Neural crest cell (in vitro differentiated cells): ENCODE data around the gene DYNC1I1. TPM values are rescaled to one million over a fixed set of nuclear protein-coding genes. Genes with fewer than 3 reads are reported as not detected.

ENCODE experiments used
- DNase-seq: peaks from one replicate; pipeline ENCODE4 v3.0.0; 2021; ENCODE audit warnings: low read depth, mixed read lengths, low spot score
- H3K27ac Mint-ChIP-seq: one replicate; pipeline ENCODE4 v1.8.0; 2021; ENCODE audit warnings: mild to moderate bottlenecking, mixed read lengths; ENCODE audit not compliant: unreplicated experiment
- H3K27me3 Mint-ChIP-seq: 2 replicates; pipeline ENCODE4 v1.8.0; 2021; ENCODE audit warnings: low read depth, mild to moderate bottlenecking, mixed read lengths
- H3K36me3 Mint-ChIP-seq: 2 replicates; pipeline ENCODE4 v1.8.0; 2021; ENCODE audit warnings: low read depth, mild to moderate bottlenecking, mixed read lengths
- H3K4me1 Mint-ChIP-seq: 2 replicates; pipeline ENCODE4 v1.8.0; 2021; ENCODE audit warnings: mixed read lengths
- H3K4me3 Mint-ChIP-seq: one replicate; pipeline ENCODE4 v1.8.0; 2021; ENCODE audit warnings: mild to moderate bottlenecking, mixed read lengths
- H3K9me3 Mint-ChIP-seq: 2 replicates; pipeline ENCODE4 v1.8.0; 2021; ENCODE audit warnings: mixed read lengths
- total RNA-seq: library from RNA; stranded (reverse); gene quantifications from 2 replicates; pipeline ENCODE4 v1.2.1, GENCODE V29; 2021
- TF ChIP-seq, protein P1 (sequence below): fragments of 200-600 bp; sonication (generic); conservative IDR thresholded peaks from 2 replicates; pipeline ENCODE4 v1.5.0; 2021; ENCODE audit warnings: antibody characterized with exemption, mild to moderate bottlenecking

The DYNC1I1 gene
- total RNA-seq, 1 donor from 2014 or later = 0.79 TPM

DNA sequence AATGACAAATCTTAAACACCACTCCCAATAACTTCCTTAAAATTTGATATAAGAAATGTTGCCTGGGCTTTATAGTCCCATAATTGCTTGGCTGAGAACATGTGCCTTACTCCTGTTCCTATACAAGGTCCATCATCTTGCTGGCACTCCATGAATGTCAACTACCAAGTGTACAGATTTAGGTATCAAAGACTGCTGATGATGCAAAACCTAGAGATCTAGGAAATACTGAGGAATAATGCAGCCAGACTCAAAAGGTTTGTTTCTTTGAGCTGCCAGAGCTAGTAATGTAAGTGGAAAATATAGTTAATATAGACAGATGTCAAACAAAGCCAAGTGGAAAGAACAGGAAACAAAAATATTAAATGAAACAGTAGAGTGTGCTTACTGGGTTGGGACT, 121.1 kb downstream of the DYNC1I1 start:
- Mint-ChIP-seq H3K4me1 (no peaks in the 10 kb centered on the region), H3K27ac (no peak overlapping the region), H3K9me3 (peaks cover 3% of the 10 kb centered on the region), H3K36me3 (no peaks in the 10 kb centered on the region), H3K4me3 (no peak overlapping the region), H3K27me3 (peaks cover 3% of the 10 kb centered on the region)
- no peak for DNase-seq
- TF ChIP-seq, protein P1, sequence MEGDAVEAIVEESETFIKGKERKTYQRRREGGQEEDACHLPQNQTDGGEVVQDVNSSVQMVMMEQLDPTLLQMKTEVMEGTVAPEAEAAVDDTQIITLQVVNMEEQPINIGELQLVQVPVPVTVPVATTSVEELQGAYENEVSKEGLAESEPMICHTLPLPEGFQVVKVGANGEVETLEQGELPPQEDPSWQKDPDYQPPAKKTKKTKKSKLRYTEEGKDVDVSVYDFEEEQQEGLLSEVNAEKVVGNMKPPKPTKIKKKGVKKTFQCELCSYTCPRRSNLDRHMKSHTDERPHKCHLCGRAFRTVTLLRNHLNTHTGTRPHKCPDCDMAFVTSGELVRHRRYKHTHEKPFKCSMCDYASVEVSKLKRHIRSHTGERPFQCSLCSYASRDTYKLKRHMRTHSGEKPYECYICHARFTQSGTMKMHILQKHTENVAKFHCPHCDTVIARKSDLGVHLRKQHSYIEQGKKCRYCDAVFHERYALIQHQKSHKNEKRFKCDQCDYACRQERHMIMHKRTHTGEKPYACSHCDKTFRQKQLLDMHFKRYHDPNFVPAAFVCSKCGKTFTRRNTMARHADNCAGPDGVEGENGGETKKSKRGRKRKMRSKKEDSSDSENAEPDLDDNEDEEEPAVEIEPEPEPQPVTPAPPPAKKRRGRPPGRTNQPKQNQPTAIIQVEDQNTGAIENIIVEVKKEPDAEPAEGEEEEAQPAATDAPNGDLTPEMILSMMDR = no peak

DNA sequence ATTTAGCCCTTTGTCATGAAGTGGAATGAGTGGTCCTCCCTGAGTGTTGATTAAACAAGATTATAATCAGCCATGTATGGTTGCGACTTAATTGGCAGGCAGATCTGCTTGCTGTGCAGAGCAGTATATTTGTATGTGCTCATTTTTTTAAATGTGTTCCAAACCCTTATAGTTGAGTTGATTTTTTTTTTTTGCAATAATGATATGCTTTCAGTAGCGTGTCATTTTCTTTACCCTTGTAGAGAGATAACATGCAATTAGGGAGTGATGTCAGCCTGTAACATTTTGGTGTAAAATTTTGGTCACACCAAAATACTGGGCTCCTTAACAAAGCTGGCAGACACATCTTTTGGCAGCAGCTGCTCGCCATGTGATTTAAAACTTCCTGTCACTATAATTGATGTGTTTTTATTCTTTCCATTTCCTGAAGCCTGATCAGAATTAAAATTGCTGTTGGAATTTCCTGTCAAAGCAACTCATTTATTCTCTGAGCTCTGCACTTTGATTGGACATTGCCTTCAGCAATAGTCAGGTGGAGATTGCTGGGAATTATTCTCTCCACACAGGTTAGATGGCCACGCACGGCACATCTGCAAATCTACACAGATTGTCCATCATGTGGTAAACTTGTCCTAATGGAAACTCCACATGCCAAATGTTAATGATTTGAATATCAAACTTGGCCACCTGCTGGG, 125.3 kb downstream of the DYNC1I1 start:
- no peak overlapping the region for H3K4me3 Mint-ChIP-seq
- H3K4me1 Mint-ChIP-seq = no peaks in the 10 kb centered on the region
- H3K9me3 Mint-ChIP-seq = no peaks in the 10 kb centered on the region
- TF ChIP-seq, protein P1 = no peak
- DNase-seq = no peak
- no peaks in the 10 kb centered on the region for H3K36me3 Mint-ChIP-seq
- H3K27me3 Mint-ChIP-seq = peaks cover 21% of the 10 kb centered on the region
- H3K27ac Mint-ChIP-seq = no peak overlapping the region

DNA sequence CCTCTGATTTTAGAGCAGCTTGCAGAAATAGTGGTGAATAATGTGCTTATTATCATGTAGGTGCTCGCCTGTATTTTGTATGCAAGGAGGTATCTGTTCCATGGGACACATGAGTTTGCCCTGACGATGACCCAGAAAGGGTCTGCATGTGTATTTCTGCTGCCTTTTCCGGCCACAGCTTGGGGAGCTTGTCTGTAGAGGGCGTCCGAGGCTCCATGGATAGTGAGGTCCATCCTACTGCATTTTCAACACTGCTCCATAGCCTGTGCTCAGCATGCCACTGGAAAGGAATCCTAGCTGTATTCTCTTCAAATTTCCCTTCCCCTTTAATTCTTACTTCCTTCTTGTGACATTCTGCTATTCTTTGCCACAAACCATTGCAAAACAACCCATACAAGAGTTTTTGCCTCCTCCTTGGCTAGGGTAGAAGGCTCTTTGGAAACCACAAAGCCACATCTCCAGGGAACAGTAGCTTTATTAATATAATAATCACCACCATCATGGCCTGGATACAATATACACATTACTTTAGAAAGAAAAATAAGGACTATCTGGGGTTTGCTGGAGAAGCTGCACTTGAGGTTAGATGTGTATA, 127.7 kb downstream of the DYNC1I1 start:
- H3K27ac Mint-ChIP-seq = peak overlapping the region; percentile 60
- H3K4me1 Mint-ChIP-seq = no peaks in the 10 kb centered on the region
- DNase-seq = no peak
- H3K27me3 Mint-ChIP-seq = peaks cover 41% of the 10 kb centered on the region
- no peaks in the 10 kb centered on the region for H3K9me3 Mint-ChIP-seq
- H3K4me3 Mint-ChIP-seq = no peak overlapping the region
- TF ChIP-seq, protein P1 = no peak
- no peaks in the 10 kb centered on the region for H3K36me3 Mint-ChIP-seq

DNA sequence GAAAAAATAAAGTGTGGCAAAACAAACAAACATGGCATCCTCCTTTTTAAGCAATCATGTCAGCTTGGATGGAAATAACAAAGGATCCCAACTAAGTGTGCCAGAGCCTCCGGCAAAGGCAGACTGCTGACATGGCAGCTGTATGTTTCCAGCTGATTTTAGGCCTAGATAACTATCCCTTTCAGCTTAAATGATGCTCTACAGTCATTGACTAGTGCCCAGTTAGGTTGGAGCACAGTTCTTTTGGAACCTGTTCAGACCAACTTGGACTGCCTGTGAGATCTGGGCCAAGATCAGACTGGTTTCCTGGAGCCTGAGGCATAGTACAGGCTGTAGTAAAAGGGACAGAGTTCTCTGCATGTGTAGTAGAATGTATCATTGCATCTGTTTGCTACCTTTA, 128.7 kb downstream of the DYNC1I1 start:
- Mint-ChIP-seq H3K27ac (no peak overlapping the region), H3K27me3 (peaks cover 50% of the 10 kb centered on the region), H3K4me3 (no peak overlapping the region), H3K9me3 (no peaks in the 10 kb centered on the region), H3K36me3 (no peaks in the 10 kb centered on the region), H3K4me1 (no peaks in the 10 kb centered on the region)
- TF ChIP-seq, protein P1 = no peak
- no peak for DNase-seq

DNA sequence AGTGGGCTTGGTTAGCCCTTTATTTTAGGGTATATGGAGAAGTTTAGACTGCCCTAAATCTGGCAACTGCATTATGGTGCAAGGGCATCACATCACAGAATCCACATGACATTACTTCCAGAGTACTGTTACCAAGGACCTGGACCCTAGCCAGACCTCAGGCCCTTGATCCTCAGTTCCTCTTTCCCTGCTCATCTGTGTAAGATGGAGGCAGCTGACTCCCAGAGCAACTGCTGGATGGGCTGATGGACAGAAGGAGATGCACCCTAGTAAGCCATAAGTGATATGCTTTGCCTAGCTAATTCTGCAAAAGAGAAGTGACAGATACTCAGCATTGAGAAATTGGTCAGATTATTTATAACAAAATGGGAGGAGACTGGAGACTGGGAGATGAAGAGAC, 131.7 kb downstream of the DYNC1I1 start:
- no peak overlapping the region for H3K4me3 Mint-ChIP-seq

More for the DNA sequence above, 131.7 kb downstream of the DYNC1I1 start:
- no peak overlapping the region for H3K27ac Mint-ChIP-seq
- no peaks in the 10 kb centered on the region for H3K9me3 Mint-ChIP-seq
- H3K36me3 Mint-ChIP-seq = no peaks in the 10 kb centered on the region
- TF ChIP-seq, protein P1 = no peak
- H3K27me3 Mint-ChIP-seq = peaks cover 66% of the 10 kb centered on the region
- DNase-seq = no peak
- H3K4me1 Mint-ChIP-seq = peaks cover 6% of the 10 kb centered on the region
